SK-N-SH treated with all-trans-retinoic acid at 6 μM for 48 hours (cell line): ENCODE results near the gene INCA1.

Experiments used
- ARNTL ChIP-seq: fragments of 450-650 bp; formaldehyde crosslinking; IDR thresholded peaks from 2 replicates; pipeline ENCODE4 v1.5.0; 2020; ENCODE audit warnings: low read depth, mild to moderate bottlenecking, moderate library complexity, borderline replicate concordance
- BACH2 ChIP-seq: fragments of 250-450 bp; sonication (Bioruptor Pico); IDR thresholded peaks from 2 replicates; pipeline ENCODE4 v1.9.0; 2021; ENCODE audit warnings: mild to moderate bottlenecking, borderline replicate concordance
- CREB5 ChIP-seq: fragments of 250-450 bp; sonication (Bioruptor Pico); IDR thresholded peaks from 2 replicates; pipeline ENCODE4 v1.5.1; 2020; ENCODE audit warnings: low read depth, mild to moderate bottlenecking, moderate library complexity
- ESRRG ChIP-seq: fragments of 250-450 bp; sonication (Bioruptor Pico); IDR thresholded peaks from 2 replicates; pipeline ENCODE4 v1.6.1; 2021; ENCODE audit warnings: mild to moderate bottlenecking
- SNAI2 ChIP-seq: fragments of 250-450 bp; sonication (Bioruptor Pico); IDR thresholded peaks from 2 replicates; pipeline ENCODE4 v1.5.0; 2020; ENCODE audit warnings: mild to moderate bottlenecking, moderate library complexity
- TOX ChIP-seq: fragments of 250-450 bp; sonication (Bioruptor Pico); IDR thresholded peaks from 2 replicates; pipeline ENCODE4 v1.8.0; 2021; ENCODE audit warnings: mild to moderate bottlenecking, moderate library complexity, borderline replicate concordance
- ZNF70 ChIP-seq: fragments of 450-650 bp; formaldehyde crosslinking; IDR thresholded peaks from 2 replicates; pipeline ENCODE4 v1.5.0; 2020; ENCODE audit warnings: mild to moderate bottlenecking, moderate library complexity

GRCh38 chr17:5043524-5043923 lies 46.2 kb upstream of the INCA1 start:
- TF ChIP-seq ARNTL (CRISPR knock-in tag) (no peak), TOX (CRISPR knock-in tag) (no peak), ESRRG (CRISPR knock-in tag) (no peak), SNAI2 (CRISPR knock-in tag) (no peak), ZNF70 (no peak), CREB5 (CRISPR knock-in tag) (no peak), BACH2 (CRISPR knock-in tag) (no peak)
